ENCODE results near the gene CPM.

Gene CPM

GRCh38 chr12:68903511-68903910 is 29.5 kb downstream of the CPM start:
- no peak for DNase-seq

GRCh38 chr12:68901551-68901950 is 31.4 kb downstream of the CPM start:
- no peak for DNase-seq

- no peak for DNase-seq
Observed at GRCh38 chr12:68901145-68901544, 31.8 kb downstream of the CPM start.

- no peak for DNase-seq
Observed at GRCh38 chr12:68900241-68900640, 32.7 kb downstream of the CPM start.

GRCh38 chr12:68899251-68899771 is 33.7 kb downstream of the CPM start:
- peak; percentile 70 for DNase-seq

- no peak for DNase-seq
Observed at GRCh38 chr12:68896881-68897540, 36.0 kb downstream of the CPM start.

- DNase-seq, result no peak
Observed at GRCh38 chr12:68894276-68894855, 38.6 kb downstream of the CPM start.

- DNase-seq, result no peak
Observed at GRCh38 chr12:68893741-68894140, 39.2 kb downstream of the CPM start.

GRCh38 chr12:68893201-68893600 is 39.8 kb downstream of the CPM start:
- DNase-seq, result no peak

- DNase-seq, result no peak
Observed at GRCh38 chr12:68891141-68891540, 41.8 kb downstream of the CPM start.

- no peak for DNase-seq
Observed at GRCh38 chr12:68890701-68891113, 42.3 kb downstream of the CPM start.

GRCh38 chr12:68888243-68888642 is 44.7 kb downstream of the CPM start:
- no peak for DNase-seq

- no peak for DNase-seq
Observed at GRCh38 chr12:68887641-68888040, 45.3 kb downstream of the CPM start.

GRCh38 chr12:68886636-68887572 is 46.1 kb downstream of the CPM start:
- DNase-seq, result no peak

GRCh38 chr12:68885381-68885780 is 47.6 kb downstream of the CPM start:
- DNase-seq, result no peak

GRCh38 chr12:68884251-68884650 is 48.7 kb downstream of the CPM start:
- no peak for DNase-seq

GRCh38 chr12:68883151-68883550 is 49.8 kb downstream of the CPM start:
- no peak for DNase-seq

- DNase-seq, result no peak
Observed at GRCh38 chr12:68882251-68882964, 50.6 kb downstream of the CPM start.

GRCh38 chr12:68880660-68881325 is 52.2 kb downstream of the CPM start:
- DNase-seq, result no peak

GRCh38 chr12:68878846-68879245 is 54.1 kb downstream of the CPM start:
- DNase-seq, result no peak

- DNase-seq, result no peak
Observed at GRCh38 chr12:68878283-68878682, 54.7 kb downstream of the CPM start.

- no peak for DNase-seq
Observed at GRCh38 chr12:68877583-68877982, 55.4 kb downstream of the CPM start.

Data from NCI-H1694 (cell line).